Pancreas (tissue), 10 donors: ENCODE results near the gene CHST14. TPM values are rescaled to one million over a fixed set of nuclear protein-coding genes. Genes with fewer than 3 reads are reported as not detected.

Source experiments
- ATAC-seq, 4 donors: fragments of 200-7000 bp; cut with Tn5 transposase; one replicate each; pipeline versions ENCODE4 v1.8.0 to v1.9.1; 2020; ENCODE audit warnings: mild to moderate bottlenecking in 4 of 4, moderate library complexity in 4 of 4
- DNase-seq, 6 donors: peaks; one replicate each; pipeline ENCODE4 v3.0.0-alpha.2; 2020
- FAIRE-seq: peaks from 2 replicates; lab custom pipeline; 2012; peaks lifted over from hg19 to GRCh38; lab: Jason Lieb, UNC
- H3K27ac ChIP-seq, 4 donors: fragments of 200-600 bp; sonication (generic); 1 replicate in 3 of 4; 2 replicates in 1 of 4; pipeline versions ENCODE4 v1.5.0 to v1.8.0; 2020
- H3K27me3 ChIP-seq, 4 donors: fragments of 200-600 bp; one replicate each; pipeline ENCODE4 v1.8.0; 2021
- H3K36me3 ChIP-seq, 3 donors: fragments of 200-600 bp; sonication (generic) in 1 of 3; one replicate each; pipeline versions ENCODE4 v1.5.0 to v1.8.0; 2020 to 2021
- H3K4me1 ChIP-seq, 3 donors: fragments of 200-600 bp; one replicate each; pipeline ENCODE4 v1.8.0; 2021
- H3K4me3 ChIP-seq, 4 donors: fragments of 200-600 bp; sonication (generic) in 2 of 4; one replicate each; pipeline versions ENCODE4 v1.5.0 to v1.8.0; 2020 to 2021
- H3K9me3 ChIP-seq, 4 donors: fragments of 200-600 bp; one replicate each; pipeline ENCODE4 v1.8.0; 2021
- WGBS, 2 donors: extraction: QIAGEN DNeasy Blood & Tissue Kit; methylation state at CpG; one replicate each; pipeline ENCODE4 v1.1.7; 2013; 5-methylcytosine and 5-hydroxymethylcytosine counted together
- intact Hi-C, 3 donors: fragments of 100-400 bp; cut with DNase I; formaldehyde crosslinking; loops; one replicate each; pipeline versions ENCODE4 v1.11.1 to v1.14.2; 2022
- polyA plus RNA-seq, 2 donors: library from polyadenylated mRNA; stranded (reverse); fragments of 200-250 nt; gene quantifications; one replicate each; pipeline ENCODE4 v1.2.3, GENCODE V29; 2013
- total RNA-seq, 6 donors: library from RNA; stranded (reverse); fragmentation: NEBNext Ultra II Directional in 4 of 6; extraction: Animal tissue kit (Norgen Biotek cat#: 25700) in 4 of 6; gene quantifications; one replicate each; pipeline versions ENCODE4 v1.2.1 to v1.2.4, GENCODE V29; 2021 to 2023
- TF ChIP-seq, protein P1 (sequence below), 4 donors: fragments of 200-600 bp; sonication (generic) in 3 of 4; IDR thresholded peaks; one replicate each; pipeline versions ENCODE4 v1.5.0 to v1.8.0; 2021; ENCODE audit warnings: antibody characterized with exemption in 4 of 4
- donor health status: healthy with polysubstance abuse.
- donor health status: DM: no; HTN: no; CAD: no; lungs with moderate emphysema.
- donor health status: DM: no; HTN: no; CAD: no.
- donor health status: control.
- donor health status: control.
- donor health status: Bipolar disorder and iron deficiency.
- donor health status: DM: yes; HTN: yes; CAD: no.
- donor health status: DM: no; HTN: no; CAD: no.
- donor health status: DM: no; HTN: no; CAD: no.
- donor health status: DM: yes; HTN: yes; CAD: no.

Gene CHST14
- total and polyA plus RNA-seq, 8 donors = 3.1 to 8.9 (median 4.3) TPM

DNA sequence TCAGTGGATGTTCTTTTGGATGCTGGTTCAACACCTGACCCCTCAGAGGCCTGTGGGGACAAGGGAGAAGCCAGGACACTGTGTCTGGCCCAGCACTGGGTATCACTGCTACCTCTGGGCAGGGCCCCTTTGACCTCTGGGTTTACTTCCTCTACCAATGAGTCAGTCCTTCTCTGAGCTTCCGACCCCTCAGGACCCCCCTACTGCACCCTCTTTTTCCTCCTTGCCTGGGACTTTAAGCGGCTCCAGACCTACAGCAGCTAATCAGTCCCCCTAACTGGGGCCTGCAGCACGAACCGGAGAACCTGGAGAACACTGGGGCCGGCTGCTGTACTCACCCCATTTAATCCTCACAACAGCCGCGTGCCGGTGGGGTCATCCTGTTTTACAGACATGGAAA lies 3.8 kb downstream of the CHST14 start:
- FAIRE-seq = no peak
- no peak overlapping the region for H3K4me3 ChIP-seq
- TF ChIP-seq, protein P1, sequence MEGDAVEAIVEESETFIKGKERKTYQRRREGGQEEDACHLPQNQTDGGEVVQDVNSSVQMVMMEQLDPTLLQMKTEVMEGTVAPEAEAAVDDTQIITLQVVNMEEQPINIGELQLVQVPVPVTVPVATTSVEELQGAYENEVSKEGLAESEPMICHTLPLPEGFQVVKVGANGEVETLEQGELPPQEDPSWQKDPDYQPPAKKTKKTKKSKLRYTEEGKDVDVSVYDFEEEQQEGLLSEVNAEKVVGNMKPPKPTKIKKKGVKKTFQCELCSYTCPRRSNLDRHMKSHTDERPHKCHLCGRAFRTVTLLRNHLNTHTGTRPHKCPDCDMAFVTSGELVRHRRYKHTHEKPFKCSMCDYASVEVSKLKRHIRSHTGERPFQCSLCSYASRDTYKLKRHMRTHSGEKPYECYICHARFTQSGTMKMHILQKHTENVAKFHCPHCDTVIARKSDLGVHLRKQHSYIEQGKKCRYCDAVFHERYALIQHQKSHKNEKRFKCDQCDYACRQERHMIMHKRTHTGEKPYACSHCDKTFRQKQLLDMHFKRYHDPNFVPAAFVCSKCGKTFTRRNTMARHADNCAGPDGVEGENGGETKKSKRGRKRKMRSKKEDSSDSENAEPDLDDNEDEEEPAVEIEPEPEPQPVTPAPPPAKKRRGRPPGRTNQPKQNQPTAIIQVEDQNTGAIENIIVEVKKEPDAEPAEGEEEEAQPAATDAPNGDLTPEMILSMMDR (IDR thresholded peaks at IDR 0.05) = no peak
- ATAC-seq = no peak
- peaks cover 0 to 7% (median 0%) of the 10 kb centered on the region in 3 donors for H3K4me1 ChIP-seq
- WGBS, 2 donors = 83 to 84% methylated on average over 8 of the region's 8 CpGs
- intact Hi-C loops = no loop called here
- no peaks in the 10 kb centered on the region for H3K27me3 ChIP-seq
- H3K27ac ChIP-seq = no peak overlapping the region
- H3K9me3 ChIP-seq = no peaks in the 10 kb centered on the region
- no peaks in the 10 kb centered on the region for H3K36me3 ChIP-seq
- no peak for DNase-seq

DNA sequence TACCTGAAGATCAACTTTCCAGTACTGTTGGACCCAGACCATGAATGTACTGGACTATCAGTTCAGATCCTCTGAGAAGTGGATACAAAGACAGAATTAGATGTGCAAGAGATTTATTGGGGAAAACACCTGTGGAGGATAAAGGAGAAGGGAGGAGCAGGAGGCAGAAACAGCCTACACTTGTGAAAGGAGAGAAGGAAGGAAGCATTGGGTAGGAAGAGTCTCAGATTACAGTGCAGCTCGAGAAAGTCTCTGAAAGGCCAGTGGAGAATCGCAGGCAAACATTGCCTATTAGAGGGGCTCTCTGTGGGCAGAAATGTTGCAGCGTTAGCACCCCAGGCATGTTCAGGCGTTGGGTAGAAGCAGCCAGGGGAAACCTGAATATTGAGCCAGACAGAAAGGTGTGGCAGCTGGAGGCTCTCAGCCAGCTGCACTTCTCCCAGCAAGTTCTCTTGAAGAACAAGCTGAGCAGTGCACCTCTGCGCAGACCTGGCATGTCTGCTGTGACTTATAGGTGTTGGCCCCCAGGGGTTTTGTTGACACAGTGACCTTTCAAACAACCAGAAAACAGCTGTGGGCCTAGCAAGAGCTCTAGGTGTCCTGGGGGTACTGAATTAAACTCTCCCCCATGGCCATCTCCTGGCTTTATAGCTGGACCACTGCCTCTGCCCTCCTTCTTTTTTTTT lies 7.0 kb downstream of the CHST14 start:
- H3K27ac ChIP-seq = no peak overlapping the region
- H3K4me3 ChIP-seq = no peak overlapping the region
- no peaks in the 10 kb centered on the region for H3K36me3 ChIP-seq
- intact Hi-C loops = no loop called here
- H3K27me3 ChIP-seq = no peaks in the 10 kb centered on the region
- DNase-seq (no peak), ATAC-seq (peak in 1 of 4 donors; percentile 34), FAIRE-seq (no peak)
- no peaks in the 10 kb centered on the region for H3K4me1 ChIP-seq
- WGBS, 2 donors = 40 to 42% methylated on average over 5 of the region's 5 CpGs
- TF ChIP-seq, protein P1 (IDR thresholded peaks at IDR 0.05) = no peak
- no peaks in the 10 kb centered on the region for H3K9me3 ChIP-seq

DNA sequence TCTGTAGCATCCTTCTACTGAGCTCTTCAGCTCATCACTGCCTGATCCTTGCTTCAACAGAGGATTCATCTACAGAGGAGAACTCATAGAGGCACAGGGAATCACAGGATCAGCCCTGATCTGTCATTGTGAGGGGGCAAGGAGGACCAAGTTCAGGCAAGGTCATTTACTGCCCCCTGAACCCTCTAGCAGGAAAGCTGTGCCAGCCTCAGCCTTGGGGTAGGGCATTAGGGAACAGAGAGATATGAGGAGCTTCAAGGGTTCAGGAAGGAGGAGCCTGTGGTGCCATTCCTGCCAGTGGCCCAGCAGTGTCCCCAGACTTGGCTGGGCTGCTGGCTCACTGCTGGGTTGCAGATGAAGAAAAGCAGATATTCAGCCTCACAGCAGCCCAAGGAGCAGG lies 8.2 kb downstream of the CHST14 start:
- TF ChIP-seq, protein P1 (IDR thresholded peaks at IDR 0.05) = no peak
- H3K4me3 ChIP-seq = no peak overlapping the region
- no peaks in the 10 kb centered on the region for H3K27me3 ChIP-seq
- ATAC-seq (no peak), FAIRE-seq (no peak), DNase-seq (no peak)
- H3K27ac ChIP-seq = no peak overlapping the region
- intact Hi-C loops = no loop called here
- H3K9me3 ChIP-seq = no peaks in the 10 kb centered on the region
- H3K36me3 ChIP-seq = no peaks in the 10 kb centered on the region
- H3K4me1 ChIP-seq = no peaks in the 10 kb centered on the region

DNA sequence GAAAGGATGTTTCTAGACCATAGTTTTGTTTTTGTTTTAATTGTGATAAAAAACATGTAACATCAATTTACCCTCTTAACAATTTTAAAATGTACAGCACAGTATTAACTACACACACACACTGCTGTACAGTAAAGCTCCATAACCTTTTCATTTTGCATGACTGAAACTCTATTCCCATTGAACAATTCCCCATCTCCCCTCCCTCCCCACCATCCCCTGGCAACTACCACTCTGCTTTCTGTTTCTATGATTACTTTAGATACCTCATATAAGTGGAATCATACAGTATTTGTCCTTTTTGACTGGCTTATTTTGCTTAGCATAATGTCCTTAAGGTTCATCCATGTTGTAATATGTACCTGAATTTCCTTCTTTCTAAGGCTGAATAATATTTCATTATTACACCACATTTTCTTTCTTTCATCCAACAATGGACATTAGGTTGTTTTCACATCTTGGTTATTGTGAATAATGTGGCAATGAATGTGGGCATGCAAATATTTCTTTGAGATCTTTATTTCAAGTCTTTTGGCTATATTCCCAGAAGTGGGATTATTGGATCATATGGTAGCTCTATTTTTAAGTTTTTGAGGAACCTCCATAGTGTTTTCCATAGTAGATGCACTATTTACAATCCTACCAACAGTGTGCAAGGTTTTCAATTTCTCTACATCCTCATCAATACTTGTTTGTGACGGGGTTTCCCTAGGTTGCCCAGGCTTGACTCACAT lies 10.7 kb downstream of the CHST14 start:
- 73 to 93% methylated on average over 1 of the region's 1 CpG for WGBS, 2 donors
- no peak for FAIRE-seq

More for the DNA sequence above, 10.7 kb downstream of the CHST14 start:
- intact Hi-C loops = no loop called here
- DNase-seq (no peak), ATAC-seq (no peak)
- H3K9me3 ChIP-seq = no peaks in the 10 kb centered on the region
- no peak overlapping the region for H3K27ac ChIP-seq
- no peaks in the 10 kb centered on the region for H3K27me3 ChIP-seq
- H3K4me3 ChIP-seq = no peak overlapping the region
- TF ChIP-seq, protein P1 (IDR thresholded peaks at IDR 0.05) = no peak
- no peaks in the 10 kb centered on the region for H3K36me3 ChIP-seq
- no peaks in the 10 kb centered on the region for H3K4me1 ChIP-seq
